Neural cell (in vitro differentiated cells): ENCODE results near the gene INPP4B.

Experiments
- CTCF ChIP-seq: fragments of 450-650 bp; IDR thresholded peaks from 2 replicates; pipeline ENCODE4 v1.5.1; 2014; ENCODE audit warnings: antibody characterized with exemption, mild to moderate bottlenecking, moderate library complexity; ENCODE audit not compliant: poor library complexity, severe bottlenecking
- EP300 ChIP-seq: fragments of 450-650 bp; conservative IDR thresholded peaks from 2 replicates; pipeline ENCODE4 v1.6.1; 2014; ENCODE audit warnings: antibody characterized with exemption, mild to moderate bottlenecking, moderate library complexity; ENCODE audit not compliant: poor library complexity, severe bottlenecking
- POLR2AphosphoS5 ChIP-seq: IDR thresholded peaks from 2 replicates; pipeline ENCODE4 v1.6.1; 2012
- SMC3 ChIP-seq: fragments of 450-650 bp; conservative IDR thresholded peaks from 2 replicates; pipeline ENCODE4 v1.6.1; 2014; ENCODE audit warnings: antibody characterized with exemption, mild to moderate bottlenecking, moderate library complexity; ENCODE audit not compliant: poor library complexity

- TF ChIP-seq CTCF (no peak), SMC3 (no peak), POLR2AphosphoS5 (no peak), EP300 (no peak)
Measured at GRCh38 chr4:142405695-142406498, 440.2 kb downstream of the INPP4B start.
